Muscle of leg (tissue), 11 donors: ENCODE data around the gene CAMK2A. TPM values are rescaled to one million over a fixed set of nuclear protein-coding genes. Genes with fewer than 3 reads are reported as not detected.

ENCODE experiments used
- DNase-seq: peaks from one replicate; pipeline ENCODE4 v3.0.0; 2013
- H3K27ac ChIP-seq: one replicate; pipeline ENCODE4 v1.5.1; 2013; ENCODE audit warnings: mild to moderate bottlenecking, low read length, control low read depth
- H3K27me3 ChIP-seq: one replicate; pipeline ENCODE4 v1.6.1; 2013; ENCODE audit warnings: low read length; ENCODE audit not compliant: control insufficient read depth, insufficient read depth
- H3K36me3 ChIP-seq: one replicate; pipeline ENCODE4 v1.6.1; 2013; ENCODE audit warnings: low read length; ENCODE audit not compliant: control insufficient read depth, insufficient read depth
- H3K4me1 ChIP-seq: one replicate; pipeline ENCODE4 v1.6.1; 2013; ENCODE audit warnings: low read length; ENCODE audit not compliant: control insufficient read depth, insufficient read depth
- H3K4me3 ChIP-seq: one replicate; pipeline ENCODE4 v1.5.1; 2013; ENCODE audit warnings: low read length, control low read depth
- H3K9me3 ChIP-seq: replicated peaks from 2 replicates; pipeline ENCODE4 v1.6.1; 2013; ENCODE audit warnings: low read depth, low read length; ENCODE audit not compliant: control insufficient read depth
- WGBS: methylation state at CpG from one replicate; pipeline ENCODE4 v1.1.5; 2013; ENCODE audit warnings: missing lambda C conversion rate; ENCODE audit not compliant: insufficient coverage; 5-methylcytosine and 5-hydroxymethylcytosine counted together
- polyA plus RNA-seq, 8 donors: library from polyadenylated mRNA; unstranded; fragments of 120-200 nt; gene quantifications; one replicate each; pipeline versions ENCODE4 v1.2.1 to v1.2.3, GENCODE V29; 2013; ENCODE audit warnings: inconsistent platforms in 1 of 8, low replicate concordance in 1 of 8; ENCODE audit not compliant: insufficient read length in 8 of 8, insufficient read depth in 1 of 8
- total RNA-seq: library from RNA; stranded (reverse); fragments of 120-200 nt; gene quantifications from one replicate; pipeline ENCODE4 v1.2.4, GENCODE V29; 2013

CAMK2A gene
- total and polyA plus RNA-seq, 9 donors = 38.5 to 79.9 (median 58.4) TPM

- DNase-seq = no peak
- H3K4me1 ChIP-seq = peaks cover 24% of the 10 kb centered on the region
- 98% methylated on average over 4 of the region's 6 CpGs for WGBS
Observed at GRCh38 chr5:150206779-150207115, 82.8 kb downstream of the CAMK2A start.

DNA sequence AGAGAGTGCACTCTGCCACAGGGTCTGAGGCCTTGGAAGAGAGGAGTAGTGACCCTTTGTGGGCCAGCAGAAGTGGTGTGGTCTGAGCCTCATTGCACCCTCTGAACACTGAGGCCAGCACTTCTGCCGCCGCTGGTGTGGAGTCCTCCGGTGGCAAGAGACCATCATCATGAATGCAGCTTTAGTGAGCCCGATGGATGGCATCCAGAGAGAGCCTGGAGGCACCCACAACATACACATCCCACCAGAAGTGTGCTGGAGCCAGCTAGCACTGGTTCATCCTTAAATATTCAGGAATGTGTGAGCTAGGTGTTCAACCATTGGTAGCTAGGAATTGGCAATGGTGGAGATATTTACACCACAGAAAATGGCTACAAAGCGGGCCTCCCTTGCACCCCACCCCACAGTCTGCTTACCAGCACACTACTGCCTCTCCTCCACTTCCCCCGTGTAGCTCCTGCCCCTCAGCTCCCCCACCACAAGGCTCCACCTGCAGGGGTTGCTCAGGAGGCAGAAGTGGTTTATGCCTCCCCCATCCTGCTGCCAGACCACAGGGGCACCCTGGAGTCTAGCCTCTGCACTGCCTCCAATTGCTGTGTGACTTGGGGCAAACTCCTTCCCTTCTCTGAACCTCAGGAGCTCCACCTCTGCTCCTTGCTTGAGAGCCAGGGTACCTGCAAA, 83.3 kb downstream of the CAMK2A start:
- no peak for DNase-seq
- Histone ChIP-seq H3K4me1 (peaks cover 18% of the 10 kb centered on the region), H3K9me3 (no peaks in the 10 kb centered on the region), H3K27me3 (peaks cover 7% of the 10 kb centered on the region), H3K4me3 (no peak overlapping the region), H3K36me3 (no peaks in the 10 kb centered on the region), H3K27ac (no peak overlapping the region)
- WGBS = 54% methylated on average over 2 of the region's 6 CpGs

More at GRCh38 chr5:150206779-150207115, 82.8 kb downstream of the CAMK2A start:
- no peaks in the 10 kb centered on the region for H3K9me3 ChIP-seq
- no peaks in the 10 kb centered on the region for H3K36me3 ChIP-seq
- H3K4me3 ChIP-seq = no peak overlapping the region
- H3K27ac ChIP-seq = no peak overlapping the region
- H3K27me3 ChIP-seq = peaks cover 9% of the 10 kb centered on the region

- DNase-seq = no peak
- 69% methylated on average over 8 of the region's 13 CpGs for WGBS
- Histone ChIP-seq H3K27me3 (peaks cover 9% of the 10 kb centered on the region), H3K4me1 (peaks cover 12% of the 10 kb centered on the region), H3K9me3 (no peaks in the 10 kb centered on the region), H3K27ac (no peak overlapping the region), H3K4me3 (no peak overlapping the region), H3K36me3 (no peaks in the 10 kb centered on the region)
Observed at GRCh38 chr5:150204590-150204960, 85.0 kb downstream of the CAMK2A start.

DNA sequence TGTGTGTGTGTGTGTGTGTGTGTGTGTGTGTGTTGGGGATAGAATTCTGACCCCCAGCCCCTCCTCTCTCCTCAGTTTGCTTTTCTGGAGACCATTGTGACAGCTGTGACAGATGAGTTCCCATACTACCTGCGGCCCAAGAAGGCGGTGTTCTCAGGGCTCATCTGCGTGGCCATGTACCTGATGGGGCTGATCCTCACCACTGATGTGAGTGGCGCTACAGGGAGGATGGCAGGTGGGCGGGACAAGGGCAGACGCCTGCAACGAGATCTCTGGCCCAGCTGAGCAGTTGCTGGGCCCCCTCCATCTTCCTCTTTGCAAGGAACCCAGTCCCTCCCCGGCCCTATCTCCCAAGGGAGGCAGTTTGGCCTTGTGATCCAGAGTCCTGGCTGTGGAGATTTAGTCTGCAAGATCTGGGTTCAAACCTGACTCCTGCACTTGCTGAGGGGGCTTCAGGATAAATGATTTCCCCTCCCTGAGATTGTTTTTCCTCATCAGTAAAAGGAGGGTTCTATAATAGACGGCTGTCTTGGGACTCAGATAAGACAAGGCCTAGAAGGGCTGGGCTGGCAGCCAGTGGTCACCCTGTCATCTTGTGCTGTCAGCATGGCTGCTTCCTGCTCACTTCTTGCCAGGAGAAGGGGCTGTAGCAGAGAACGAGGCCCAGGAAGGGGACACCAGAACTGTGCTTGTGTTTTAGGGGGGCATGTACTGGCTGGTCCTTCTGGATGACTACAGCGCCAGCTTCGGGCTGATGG, 85.6 kb downstream of the CAMK2A start:
- DNase-seq = no peak
- WGBS = 76% methylated on average over 7 of the region's 12 CpGs
- H3K27me3 ChIP-seq = peaks cover 9% of the 10 kb centered on the region
- H3K4me1 ChIP-seq = peaks cover 7% of the 10 kb centered on the region
- H3K9me3 ChIP-seq = no peaks in the 10 kb centered on the region
- no peak overlapping the region for H3K4me3 ChIP-seq
- H3K36me3 ChIP-seq = no peaks in the 10 kb centered on the region
- H3K27ac ChIP-seq = no peak overlapping the region

DNA sequence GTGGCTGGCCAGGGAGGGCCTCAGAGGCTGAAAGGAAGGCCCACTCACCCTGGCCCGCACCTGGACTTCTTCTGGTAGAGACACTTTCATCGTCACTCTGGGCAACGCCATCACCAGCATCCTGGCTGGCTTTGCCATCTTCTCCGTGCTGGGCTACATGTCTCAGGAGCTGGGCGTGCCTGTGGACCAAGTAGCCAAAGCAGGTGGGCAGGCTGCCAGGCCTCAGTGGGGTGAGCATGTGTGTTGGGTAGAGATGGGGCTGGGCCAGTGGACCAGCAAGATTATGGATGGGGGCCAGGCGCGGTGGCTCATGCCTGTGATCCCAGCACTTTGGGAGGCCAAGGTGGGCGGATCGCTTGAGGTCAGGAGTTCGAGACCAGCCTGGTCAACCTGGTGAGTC, 87.1 kb downstream of the CAMK2A start:
- Histone ChIP-seq H3K36me3 (no peaks in the 10 kb centered on the region), H3K4me3 (no peak overlapping the region), H3K4me1 (peaks cover 3% of the 10 kb centered on the region), H3K27me3 (peaks cover 10% of the 10 kb centered on the region), H3K9me3 (no peaks in the 10 kb centered on the region), H3K27ac (no peak overlapping the region)
- no peak for DNase-seq
- WGBS = 96% methylated on average over 10 of the region's 10 CpGs

DNA sequence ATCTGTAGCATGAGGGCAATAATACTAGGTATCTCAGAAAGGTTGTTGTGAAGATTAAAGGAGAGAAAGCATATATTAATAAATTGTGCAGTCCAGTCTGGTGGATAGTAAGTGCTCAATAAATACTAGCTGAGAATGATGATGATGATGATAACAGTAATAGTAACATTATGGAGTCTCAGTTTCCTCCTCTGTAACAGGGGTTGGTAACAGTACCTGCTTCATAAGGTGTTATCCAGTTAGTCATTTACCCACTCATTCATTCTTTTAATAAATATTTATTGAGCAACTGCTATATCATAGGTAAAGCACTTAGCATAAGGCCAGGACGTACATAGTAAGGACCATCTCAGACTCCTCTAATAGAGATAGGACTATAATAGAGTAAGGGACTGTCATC, 92.1 kb downstream of the CAMK2A start:
- DNase-seq = no peak
- H3K4me3 ChIP-seq = no peak overlapping the region
- H3K9me3 ChIP-seq = no peaks in the 10 kb centered on the region
- no peak overlapping the region for H3K27ac ChIP-seq
- H3K4me1 ChIP-seq = no peaks in the 10 kb centered on the region
- H3K27me3 ChIP-seq = peaks cover 16% of the 10 kb centered on the region
- WGBS = no CpG with 5 or more reads among the region's 1 CpG
- H3K36me3 ChIP-seq = no peaks in the 10 kb centered on the region

GRCh38 chr5:150196986-150197385, 92.6 kb downstream of the CAMK2A start:
- no peak overlapping the region for H3K4me3 ChIP-seq
- DNase-seq = no peak
- no peak overlapping the region for H3K27ac ChIP-seq
- H3K9me3 ChIP-seq = no peaks in the 10 kb centered on the region
- no peaks in the 10 kb centered on the region for H3K4me1 ChIP-seq
- H3K36me3 ChIP-seq = no peaks in the 10 kb centered on the region
- peaks cover 21% of the 10 kb centered on the region for H3K27me3 ChIP-seq
- 91% methylated on average over 13 of the region's 16 CpGs for WGBS

DNA sequence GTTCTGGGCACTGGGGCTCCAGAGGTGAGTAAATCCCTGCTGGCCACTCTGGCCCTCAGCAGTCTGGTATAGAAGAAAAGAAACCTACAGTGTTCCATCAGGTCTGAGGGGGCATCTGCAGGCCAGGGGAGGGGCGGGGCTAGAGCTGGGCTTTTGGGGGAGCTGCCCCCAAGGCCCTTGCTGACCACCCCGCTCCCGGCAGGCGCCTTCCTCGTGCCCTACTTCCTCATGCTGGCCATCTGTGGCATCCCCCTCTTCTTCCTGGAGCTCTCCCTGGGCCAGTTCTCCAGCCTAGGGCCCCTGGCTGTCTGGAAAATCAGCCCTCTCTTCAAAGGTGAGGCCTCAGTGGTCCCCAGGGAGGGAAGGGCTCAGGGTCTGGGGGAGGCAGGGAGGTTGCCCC, 93.1 kb downstream of the CAMK2A start:
- WGBS = 88% methylated on average over 5 of the region's 5 CpGs
- no peaks in the 10 kb centered on the region for H3K9me3 ChIP-seq
- H3K36me3 ChIP-seq = no peaks in the 10 kb centered on the region
- no peak overlapping the region for H3K4me3 ChIP-seq
- no peaks in the 10 kb centered on the region for H3K4me1 ChIP-seq
- H3K27me3 ChIP-seq = peaks cover 25% of the 10 kb centered on the region
- no peak overlapping the region for H3K27ac ChIP-seq
- DNase-seq = no peak

DNA sequence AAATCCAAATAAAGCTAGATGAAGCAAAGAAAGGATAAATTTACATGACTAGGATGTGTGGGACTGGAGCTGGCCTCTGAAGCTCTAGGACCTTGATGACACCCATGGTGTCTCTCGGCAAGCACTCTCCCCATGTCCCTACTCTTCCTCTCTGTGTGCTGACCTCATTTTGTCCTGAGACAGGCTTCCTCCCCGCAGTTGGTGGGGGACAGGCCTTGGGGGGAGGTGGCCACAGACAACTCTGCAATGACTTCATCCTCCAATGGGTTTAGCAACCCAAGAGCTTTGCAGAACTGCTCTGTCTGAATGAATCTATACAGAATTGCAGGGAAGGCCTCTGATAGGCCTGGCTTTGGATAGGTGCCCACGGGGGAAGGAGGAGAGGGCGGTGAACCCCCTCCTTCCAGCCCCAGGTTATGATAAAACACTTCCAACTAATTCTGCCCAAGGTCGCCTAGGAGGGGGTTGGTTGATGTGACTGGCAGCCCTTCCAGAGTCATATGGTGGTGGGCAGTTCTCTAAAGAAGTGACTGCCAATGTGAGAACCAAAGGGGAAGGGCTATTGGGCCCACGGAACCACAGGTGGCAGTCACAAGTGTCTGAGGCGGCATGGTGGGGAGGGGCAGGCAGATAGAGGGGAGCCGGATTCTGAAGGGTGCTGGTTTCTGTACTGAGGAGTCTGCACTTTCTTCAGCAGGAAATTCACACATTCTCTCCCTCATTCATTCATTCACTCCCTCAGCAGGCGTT, 93.7 kb downstream of the CAMK2A start:
- DNase-seq = no peak
- H3K4me1 ChIP-seq = peaks cover 2% of the 10 kb centered on the region
- WGBS = no CpG with 5 or more reads among the region's 9 CpGs
- H3K27ac ChIP-seq = no peak overlapping the region
- H3K27me3 ChIP-seq = peaks cover 30% of the 10 kb centered on the region
- H3K4me3 ChIP-seq = no peak overlapping the region
- H3K9me3 ChIP-seq = no peaks in the 10 kb centered on the region
- no peaks in the 10 kb centered on the region for H3K36me3 ChIP-seq

DNA sequence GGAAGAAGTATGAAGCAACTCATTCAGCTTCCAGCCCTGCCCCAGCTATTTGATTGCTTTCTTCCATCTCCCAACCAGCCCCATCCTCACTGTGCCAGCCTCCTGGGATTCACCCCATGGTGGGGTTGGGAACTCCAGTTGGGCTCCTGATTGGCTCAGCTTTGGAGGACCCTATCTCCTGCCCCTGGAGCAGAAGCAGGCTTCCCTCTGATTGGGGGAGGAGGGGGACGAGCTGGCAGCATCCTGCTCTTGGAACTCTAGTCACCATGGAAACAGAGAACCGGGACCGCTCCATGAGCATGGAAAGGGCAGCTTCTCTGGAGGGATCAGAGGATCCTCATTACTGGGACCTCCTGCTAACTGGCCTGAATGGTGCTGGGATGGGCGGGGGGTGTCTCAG, 97.1 kb downstream of the CAMK2A start:
- H3K4me1 ChIP-seq = peaks cover 30% of the 10 kb centered on the region
- H3K36me3 ChIP-seq = no peaks in the 10 kb centered on the region
- H3K27ac ChIP-seq = no peak overlapping the region
- no peak overlapping the region for H3K4me3 ChIP-seq
- no peak for DNase-seq
- H3K9me3 ChIP-seq = no peaks in the 10 kb centered on the region
- H3K27me3 ChIP-seq = peaks cover 59% of the 10 kb centered on the region
- no CpG with 5 or more reads among the region's 4 CpGs for WGBS
